ENCODE data around the gene E2F2.

Gene E2F2

GRCh38 chr1:23462766-23463165 is 68.3 kb downstream of the E2F2 start:
- DNase-seq, result no peak
- no peak overlapping the region for H3K4me3 ChIP-seq
- no peak overlapping the region for H3K27ac ChIP-seq
- no peaks in the 10 kb centered on the region for H3K9me3 ChIP-seq
- TF ChIP-seq, protein P1, sequence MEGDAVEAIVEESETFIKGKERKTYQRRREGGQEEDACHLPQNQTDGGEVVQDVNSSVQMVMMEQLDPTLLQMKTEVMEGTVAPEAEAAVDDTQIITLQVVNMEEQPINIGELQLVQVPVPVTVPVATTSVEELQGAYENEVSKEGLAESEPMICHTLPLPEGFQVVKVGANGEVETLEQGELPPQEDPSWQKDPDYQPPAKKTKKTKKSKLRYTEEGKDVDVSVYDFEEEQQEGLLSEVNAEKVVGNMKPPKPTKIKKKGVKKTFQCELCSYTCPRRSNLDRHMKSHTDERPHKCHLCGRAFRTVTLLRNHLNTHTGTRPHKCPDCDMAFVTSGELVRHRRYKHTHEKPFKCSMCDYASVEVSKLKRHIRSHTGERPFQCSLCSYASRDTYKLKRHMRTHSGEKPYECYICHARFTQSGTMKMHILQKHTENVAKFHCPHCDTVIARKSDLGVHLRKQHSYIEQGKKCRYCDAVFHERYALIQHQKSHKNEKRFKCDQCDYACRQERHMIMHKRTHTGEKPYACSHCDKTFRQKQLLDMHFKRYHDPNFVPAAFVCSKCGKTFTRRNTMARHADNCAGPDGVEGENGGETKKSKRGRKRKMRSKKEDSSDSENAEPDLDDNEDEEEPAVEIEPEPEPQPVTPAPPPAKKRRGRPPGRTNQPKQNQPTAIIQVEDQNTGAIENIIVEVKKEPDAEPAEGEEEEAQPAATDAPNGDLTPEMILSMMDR (IDR thresholded peaks at IDR 0.05), result no peak
- no peaks in the 10 kb centered on the region for H3K36me3 ChIP-seq
- intact Hi-C loops (cut with DNase I; ENCODE audit: low total_unique reads), result no loop called here
- no peaks in the 10 kb centered on the region for H3K4me1 ChIP-seq
- no peaks in the 10 kb centered on the region for H3K27me3 ChIP-seq

DNA sequence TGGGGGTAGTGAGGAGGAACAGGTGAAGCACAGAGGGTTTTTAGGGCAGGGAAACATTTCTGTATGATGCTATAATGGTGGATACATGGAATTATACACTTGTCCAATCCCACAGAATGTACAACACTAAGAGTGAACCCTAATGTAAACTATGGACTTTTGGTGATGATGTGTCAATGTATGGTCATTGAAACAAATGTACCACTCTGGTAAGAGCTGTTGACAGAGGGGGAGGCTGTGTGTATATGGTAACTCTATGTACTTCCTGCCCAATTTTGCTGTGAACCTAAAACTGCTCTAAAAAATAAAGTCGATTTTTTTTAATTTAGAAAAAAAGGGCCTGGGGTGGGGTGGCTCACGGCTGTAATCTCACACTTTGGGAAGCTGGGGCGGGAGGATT is 70.0 kb downstream of the E2F2 start:
- no peaks in the 10 kb centered on the region for H3K9me3 ChIP-seq
- DNase-seq, result no peak
- peaks cover 0 to 3% (median 0%) of the 10 kb centered on the region in 4 donors for H3K4me1 ChIP-seq
- no peaks in the 10 kb centered on the region for H3K27me3 ChIP-seq
- H3K36me3 ChIP-seq, result peaks cover 0 to 4% (median 0%) of the 10 kb centered on the region in 3 donors
- H3K4me3 ChIP-seq, result no peak overlapping the region
- intact Hi-C loops (cut with DNase I; ENCODE audit: low total_unique reads), result no loop called here
- no peak overlapping the region for H3K27ac ChIP-seq
- TF ChIP-seq, protein P1 (IDR thresholded peaks at IDR 0.05), result no peak

DNA sequence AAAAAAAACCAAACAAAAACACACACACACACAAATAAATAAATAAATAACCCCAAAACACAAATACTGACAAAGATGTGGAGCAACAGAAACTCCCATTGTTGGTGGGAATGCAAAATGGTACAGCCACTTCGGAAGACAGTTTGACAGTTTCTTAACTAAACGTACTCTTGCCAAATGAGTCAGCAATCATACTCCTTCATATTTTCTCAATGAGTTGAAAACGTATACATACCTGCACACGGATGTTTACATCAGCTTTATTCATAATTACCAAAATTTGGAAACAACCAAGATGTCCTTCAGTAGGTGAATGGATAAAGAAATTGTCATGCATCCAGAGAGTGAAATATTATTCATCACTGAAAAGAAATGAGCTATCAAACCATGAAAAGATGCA is 70.5 kb downstream of the E2F2 start:
- TF ChIP-seq, protein P1 (IDR thresholded peaks at IDR 0.05), result no peak
- H3K27me3 ChIP-seq, result no peaks in the 10 kb centered on the region

DNA sequence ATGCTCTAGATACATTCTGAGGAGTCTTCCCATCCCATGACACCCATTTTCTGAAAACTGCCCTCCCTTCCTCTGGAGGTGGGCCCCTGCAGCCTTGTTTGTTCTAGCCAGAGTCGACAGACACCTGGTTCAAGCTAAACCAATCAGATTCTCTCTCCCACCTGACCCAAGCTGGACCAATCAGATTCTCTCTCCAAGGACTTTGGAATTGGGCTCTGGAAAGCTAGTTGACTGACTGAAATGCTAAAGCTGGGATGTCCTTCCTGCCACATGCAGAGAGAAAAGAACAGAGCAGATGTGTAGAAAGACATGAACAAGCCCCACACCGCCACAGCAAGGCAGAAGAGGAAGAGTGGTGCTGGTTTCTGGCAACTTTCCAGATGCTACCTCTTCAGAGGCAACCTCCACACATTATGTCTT is 71.7 kb downstream of the E2F2 start:
- peaks cover 0 to 20% (median 14%) of the 10 kb centered on the region in 3 donors for H3K36me3 ChIP-seq
- no peak for DNase-seq
- TF ChIP-seq, protein P1 (IDR thresholded peaks at IDR 0.05), result no peak
- intact Hi-C loops (cut with DNase I; ENCODE audit: low total_unique reads), result no loop called here
- H3K27ac ChIP-seq, result no peak overlapping the region
- no peaks in the 10 kb centered on the region for H3K27me3 ChIP-seq
- no peaks in the 10 kb centered on the region for H3K9me3 ChIP-seq
- no peak overlapping the region for H3K4me3 ChIP-seq
- peaks cover 0 to 3% (median 0%) of the 10 kb centered on the region in 4 donors for H3K4me1 ChIP-seq

More for the DNA sequence above, 70.5 kb downstream of the E2F2 start:
- Histone ChIP-seq H3K9me3 (no peaks in the 10 kb centered on the region), H3K36me3 (peaks cover 0 to 9% (median 4%) of the 10 kb centered on the region in 3 donors), H3K27ac (no peak overlapping the region), H3K4me3 (no peak overlapping the region), H3K4me1 (peaks cover 0 to 3% (median 0%) of the 10 kb centered on the region in 4 donors)
- intact Hi-C loops (cut with DNase I; ENCODE audit: low total_unique reads), result no loop called here
- no peak for DNase-seq

Data from tibial artery (tissue), 4 donors.